HG02884 (cell line): ENCODE measurements around the gene RECQL5.

Source experiments
- ATAC-seq: cut with Tn5 transposase; IDR thresholded peaks from one replicate; pipeline ENCODE4 v1.9.1; 2021; ENCODE audit warnings: mild to moderate bottlenecking, moderate library complexity; ENCODE audit not compliant: unreplicated experiment

RECQL5 gene

GRCh38 chr17:75634754-75635609 lies 32.0 kb downstream of the RECQL5 start:
- ATAC-seq = no peak

DNA sequence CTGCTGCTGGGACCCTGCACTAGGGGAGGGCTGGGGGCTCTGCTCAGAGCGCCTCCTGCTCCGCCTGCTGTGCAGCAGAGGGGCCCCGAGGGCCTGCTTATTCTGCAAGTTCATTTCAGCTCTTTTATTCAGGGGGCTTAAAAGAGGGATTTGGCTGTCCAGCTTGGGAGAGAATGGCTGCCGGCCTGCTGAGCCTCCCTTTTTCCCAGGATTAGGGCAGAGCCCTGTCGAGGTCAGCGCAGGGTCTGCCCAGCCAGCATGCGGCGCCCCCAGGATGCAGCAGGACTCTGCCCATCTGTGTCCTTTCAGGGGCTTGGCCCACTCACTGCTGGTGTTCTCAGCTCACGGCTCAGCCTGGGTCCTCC lies 32.6 kb downstream of the RECQL5 start:
- no peak for ATAC-seq

- no peak for ATAC-seq
Measured at GRCh38 chr17:75633486-75634375, 33.2 kb downstream of the RECQL5 start.

- ATAC-seq = no peak
Measured at GRCh38 chr17:75632863-75633485, 34.0 kb downstream of the RECQL5 start, which contains the start of gene SMIM5. Gene SMIM5 (plus strand): TSS chr17:75633434. CDS start chr17:75640202, 6,768 bp downstream.

DNA sequence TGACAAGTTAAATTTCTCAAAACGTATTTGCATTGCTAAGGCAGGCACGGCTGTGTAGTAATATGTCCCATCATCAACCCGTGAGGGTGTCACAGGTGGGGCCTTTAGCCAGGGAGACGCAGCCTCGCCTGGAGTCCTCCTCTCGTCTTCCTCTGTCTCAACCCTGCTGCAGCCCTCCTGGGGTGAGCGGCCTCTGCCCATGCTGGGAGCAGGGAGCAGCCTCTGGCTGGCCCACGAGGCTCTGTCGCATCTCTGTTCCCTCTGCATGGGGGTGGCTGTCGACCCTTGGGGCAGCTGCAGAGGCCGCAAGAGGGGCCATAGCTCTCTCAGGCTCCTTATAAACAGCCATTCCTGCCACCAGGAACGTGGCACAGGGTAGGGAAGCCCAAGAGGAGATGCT lies 34.5 kb downstream of the RECQL5 start:
- ATAC-seq = no peak

- ATAC-seq = no peak
Measured at GRCh38 chr17:75631353-75631752, 35.6 kb downstream of the RECQL5 start.

GRCh38 chr17:75630071-75630917 lies 36.7 kb downstream of the RECQL5 start:
- no peak for ATAC-seq

DNA sequence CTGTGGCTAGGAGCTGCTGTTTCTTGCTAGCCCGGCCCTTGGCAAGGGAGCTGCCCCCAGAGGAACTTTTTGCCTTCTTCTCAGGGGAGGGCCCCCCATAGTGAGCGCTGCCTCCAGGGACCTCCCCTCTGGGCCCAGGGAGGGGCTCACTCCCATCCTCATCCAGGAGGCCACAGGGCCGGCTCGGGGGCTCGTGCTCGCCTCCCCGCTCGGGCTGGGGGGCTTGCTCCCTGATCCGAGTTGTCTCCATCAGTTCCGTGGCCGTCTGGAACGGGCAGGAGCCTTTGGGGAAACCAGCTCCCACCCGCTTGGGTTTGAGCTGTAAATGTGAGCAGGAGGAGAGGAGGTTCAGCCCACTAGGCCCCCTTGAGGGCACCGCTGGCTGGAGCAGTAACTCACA lies 37.8 kb downstream of the RECQL5 start:
- no peak for ATAC-seq

DNA sequence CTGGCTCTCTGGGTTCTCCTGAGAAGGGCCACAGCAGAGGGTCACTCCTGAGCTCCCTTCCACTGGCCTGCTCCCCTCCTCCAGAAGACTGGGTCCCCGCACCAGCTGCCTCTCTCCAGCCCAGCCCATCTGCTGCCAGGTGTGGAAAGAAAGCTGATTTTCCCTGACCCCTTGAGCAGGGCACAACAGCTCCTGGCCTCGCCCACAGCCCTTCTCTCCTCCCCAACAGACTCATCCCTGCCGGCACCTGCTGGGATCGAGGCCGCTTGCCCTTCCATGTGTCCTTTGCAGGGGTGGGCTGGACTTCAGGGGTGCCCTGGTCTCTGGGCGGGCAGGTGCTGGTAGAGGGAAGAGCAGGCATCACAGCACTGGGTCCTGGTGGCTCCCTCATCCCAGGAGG lies 38.5 kb downstream of the RECQL5 start:
- no peak for ATAC-seq

GRCh38 chr17:75627094-75627493 lies 39.9 kb downstream of the RECQL5 start:
- no peak for ATAC-seq

- no peak for ATAC-seq
Measured at GRCh38 chr17:75626496-75627038, 40.4 kb downstream of the RECQL5 start.

- ATAC-seq = no peak
Measured at GRCh38 chr17:75625813-75626486, 41.0 kb downstream of the RECQL5 start.

DNA sequence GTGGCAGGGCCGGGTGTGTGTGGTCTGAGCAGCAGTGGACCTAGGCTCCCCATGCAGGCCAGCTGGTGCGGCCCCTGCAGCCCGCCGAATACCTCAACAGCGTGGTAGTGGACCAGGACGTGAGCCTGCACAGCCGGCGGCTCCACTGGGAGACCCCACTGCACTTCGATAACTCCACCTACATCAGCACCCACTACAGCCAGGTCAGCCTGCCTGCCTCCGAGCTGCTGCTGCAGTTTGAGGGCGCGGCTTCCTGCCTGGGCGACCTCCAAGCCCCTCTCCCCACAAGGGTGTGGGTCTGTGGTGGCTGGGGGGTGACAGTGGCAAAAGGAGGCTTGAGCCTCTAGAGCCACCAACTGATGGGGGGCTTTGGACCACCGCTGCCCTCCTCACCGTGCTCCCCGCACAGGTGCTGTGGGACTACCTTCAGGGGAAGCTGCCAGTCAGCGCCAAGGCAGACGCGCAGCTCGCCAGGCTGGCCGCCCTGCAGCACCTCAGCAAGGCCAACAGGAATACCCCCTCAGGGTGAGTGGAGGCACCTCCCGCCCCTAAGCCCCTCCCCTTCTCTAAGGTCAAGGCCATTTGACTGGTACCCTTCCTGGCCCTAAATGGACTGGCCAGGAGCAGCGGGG lies 42.1 kb downstream of the RECQL5 start:
- no peak for ATAC-seq

DNA sequence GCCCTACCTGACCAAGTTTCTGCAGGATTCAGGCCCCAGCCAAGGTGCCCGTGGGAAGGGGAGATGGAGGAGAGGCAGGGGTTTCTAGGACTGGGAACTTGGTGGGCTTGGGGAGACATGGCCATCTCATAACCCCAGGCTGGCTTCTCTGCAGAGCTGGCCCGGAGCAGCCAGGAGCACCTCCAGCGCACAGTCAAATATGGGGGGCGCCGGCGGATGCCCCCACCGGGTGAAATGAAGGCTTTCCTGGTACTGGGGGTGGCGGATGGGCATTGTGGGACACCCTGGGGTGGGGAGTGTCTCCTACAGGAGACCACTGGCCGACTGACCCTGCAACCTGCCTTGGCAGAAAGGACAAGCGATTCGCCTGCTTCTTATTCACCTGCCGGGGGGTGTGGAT lies 42.9 kb downstream of the RECQL5 start:
- no peak for ATAC-seq

DNA sequence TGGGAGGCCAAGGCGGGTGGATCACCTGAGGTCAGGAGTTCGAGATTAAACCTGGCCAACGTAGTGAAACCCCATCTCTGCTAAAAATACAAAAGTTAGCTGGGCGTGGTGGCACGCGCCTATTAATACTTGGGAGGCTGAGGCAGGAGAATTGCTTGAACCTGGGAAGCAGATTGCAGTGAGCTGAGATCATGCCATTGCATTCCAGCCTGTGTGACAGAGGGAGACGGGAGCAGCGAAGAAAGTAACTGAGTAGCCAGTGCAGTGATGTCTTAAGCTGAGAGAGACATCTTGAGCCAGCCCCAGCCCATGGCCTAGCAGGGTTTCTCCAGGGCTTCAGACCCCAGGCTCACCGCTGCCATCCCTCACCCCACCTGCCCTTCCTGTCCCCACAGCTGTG lies 43.6 kb downstream of the RECQL5 start:
- ATAC-seq = no peak

- no peak for ATAC-seq
Measured at GRCh38 chr17:75622771-75623273, 44.1 kb downstream of the RECQL5 start.

GRCh38 chr17:75622076-75622475 lies 44.9 kb downstream of the RECQL5 start:
- no peak for ATAC-seq

DNA sequence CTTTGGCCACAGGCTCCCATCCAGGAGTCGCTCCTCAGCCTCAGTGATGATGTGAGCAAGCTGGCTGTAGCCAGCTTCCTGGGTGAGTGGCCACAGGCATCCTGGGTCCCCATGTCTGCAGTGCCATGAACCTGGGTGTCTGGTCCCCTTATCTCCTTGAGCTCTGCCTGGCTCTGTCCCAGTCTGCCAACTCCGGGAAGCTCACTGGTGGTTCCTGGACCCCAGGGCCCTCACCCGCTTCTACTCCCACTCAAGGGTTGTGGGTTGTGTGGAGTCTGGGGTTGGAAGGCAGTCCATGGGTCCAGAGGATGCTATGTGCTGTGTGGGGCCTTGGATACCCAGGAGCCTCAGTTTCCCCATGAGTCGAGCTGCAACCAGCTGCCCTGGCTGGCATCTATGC lies 45.5 kb downstream of the RECQL5 start:
- no peak for ATAC-seq
